Endothelial cell (in vitro differentiated cells): Measurements from ENCODE around the gene OSBPL10. TPM values are rescaled to one million over a fixed set of nuclear protein-coding genes. Genes with fewer than 3 reads are reported as not detected.

Experiments used
- DNase-seq: peaks from one replicate; pipeline ENCODE4 v3.0.0; 2021; ENCODE audit warnings: low spot score
- H3K27ac Mint-ChIP-seq: one replicate; pipeline ENCODE4 v1.8.0; 2021; ENCODE audit warnings: mixed read lengths, inconsistent platforms; ENCODE audit not compliant: unreplicated experiment
- H3K27me3 Mint-ChIP-seq: one replicate; pipeline ENCODE4 v1.8.0; 2021; ENCODE audit warnings: mild to moderate bottlenecking, moderate library complexity, mixed read lengths, inconsistent platforms; ENCODE audit not compliant: unreplicated experiment
- H3K36me3 Mint-ChIP-seq: one replicate; pipeline ENCODE4 v1.8.0; 2021; ENCODE audit warnings: mild to moderate bottlenecking, low read depth, mixed read lengths, inconsistent platforms; ENCODE audit not compliant: unreplicated experiment
- H3K4me1 Mint-ChIP-seq: one replicate; pipeline ENCODE4 v1.8.0; 2021; ENCODE audit warnings: mild to moderate bottlenecking, mixed read lengths, inconsistent platforms; ENCODE audit not compliant: unreplicated experiment
- H3K4me3 Mint-ChIP-seq: one replicate; pipeline ENCODE4 v1.8.0; 2021; ENCODE audit warnings: mild to moderate bottlenecking, mixed read lengths, inconsistent platforms; ENCODE audit not compliant: unreplicated experiment
- H3K9me3 Mint-ChIP-seq: one replicate; pipeline ENCODE4 v1.8.0; 2021; ENCODE audit warnings: mixed read lengths, inconsistent platforms; ENCODE audit not compliant: unreplicated experiment
- total RNA-seq: library from RNA; stranded (reverse); fragmentation: NEBNext Ultra II Directional; extraction: Animal tissue kit (Norgen Biotek cat#: 25700); gene quantifications from one replicate; pipeline ENCODE4 v1.2.1, GENCODE V29; 2021; ENCODE audit not compliant: unreplicated experiment
- TF ChIP-seq, protein P1 (sequence below): fragments of 200-600 bp; sonication (generic); IDR thresholded peaks from one replicate; pipeline ENCODE4 v1.5.0; 2021; ENCODE audit warnings: antibody characterized with exemption; ENCODE audit not compliant: unreplicated experiment

The OSBPL10 gene
- total RNA-seq, 1 donor from 2014 or later: 61.0 TPM

DNA sequence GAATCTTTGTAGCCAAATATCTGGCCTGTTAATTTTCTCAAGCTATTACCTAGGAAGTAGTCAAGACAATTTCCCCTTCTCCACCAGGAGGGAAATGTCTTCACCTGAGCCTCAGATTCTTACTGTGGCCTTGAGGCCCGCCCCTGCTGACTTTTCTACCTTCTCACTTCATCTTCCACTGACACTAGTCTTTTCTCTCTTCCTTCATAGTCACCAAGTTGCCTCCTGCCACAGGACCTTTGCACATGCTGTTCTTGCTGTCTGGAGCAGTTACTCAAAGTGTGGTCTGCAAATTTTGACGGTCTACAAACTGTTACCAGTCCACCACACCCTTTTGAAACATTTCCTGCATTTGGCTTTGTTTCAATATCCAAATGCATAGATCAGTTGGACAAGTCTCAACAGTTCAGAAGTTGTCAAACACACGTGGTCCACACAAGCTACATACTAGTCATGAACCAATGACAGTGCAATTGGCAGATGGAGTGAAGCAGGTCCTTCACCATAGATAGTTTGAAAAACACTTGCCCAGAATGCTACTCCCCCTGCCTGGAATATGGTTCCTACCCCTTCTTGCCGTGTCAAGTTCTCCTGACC is 100.5 kb downstream of the OSBPL10 start:
- Mint-ChIP-seq H3K36me3 (no peaks in the 10 kb centered on the region), H3K4me3 (no peak overlapping the region)
- DNase-seq: no peak

DNA sequence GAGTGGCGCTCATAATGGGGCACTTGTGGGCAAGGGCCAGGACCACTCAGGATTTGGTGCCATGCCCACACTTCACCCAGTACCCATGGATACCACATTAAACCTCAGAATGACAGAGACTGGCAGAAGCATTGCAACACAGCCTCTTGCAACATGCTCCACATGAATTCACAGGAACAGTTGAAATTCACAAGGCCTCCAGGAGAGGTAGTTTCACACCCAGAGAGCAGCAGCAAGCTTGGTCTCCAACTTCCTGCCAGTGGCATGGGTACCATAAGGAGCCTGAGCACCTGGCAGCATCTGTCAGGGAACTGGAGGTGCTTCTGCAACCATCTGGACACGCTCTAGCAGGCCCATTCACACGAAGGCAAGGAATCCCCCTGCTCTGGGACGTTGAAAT is 101.0 kb downstream of the OSBPL10 start:
- no peaks in the 10 kb centered on the region for H3K36me3 Mint-ChIP-seq
- DNase-seq: no peak
- TF ChIP-seq, protein P1, sequence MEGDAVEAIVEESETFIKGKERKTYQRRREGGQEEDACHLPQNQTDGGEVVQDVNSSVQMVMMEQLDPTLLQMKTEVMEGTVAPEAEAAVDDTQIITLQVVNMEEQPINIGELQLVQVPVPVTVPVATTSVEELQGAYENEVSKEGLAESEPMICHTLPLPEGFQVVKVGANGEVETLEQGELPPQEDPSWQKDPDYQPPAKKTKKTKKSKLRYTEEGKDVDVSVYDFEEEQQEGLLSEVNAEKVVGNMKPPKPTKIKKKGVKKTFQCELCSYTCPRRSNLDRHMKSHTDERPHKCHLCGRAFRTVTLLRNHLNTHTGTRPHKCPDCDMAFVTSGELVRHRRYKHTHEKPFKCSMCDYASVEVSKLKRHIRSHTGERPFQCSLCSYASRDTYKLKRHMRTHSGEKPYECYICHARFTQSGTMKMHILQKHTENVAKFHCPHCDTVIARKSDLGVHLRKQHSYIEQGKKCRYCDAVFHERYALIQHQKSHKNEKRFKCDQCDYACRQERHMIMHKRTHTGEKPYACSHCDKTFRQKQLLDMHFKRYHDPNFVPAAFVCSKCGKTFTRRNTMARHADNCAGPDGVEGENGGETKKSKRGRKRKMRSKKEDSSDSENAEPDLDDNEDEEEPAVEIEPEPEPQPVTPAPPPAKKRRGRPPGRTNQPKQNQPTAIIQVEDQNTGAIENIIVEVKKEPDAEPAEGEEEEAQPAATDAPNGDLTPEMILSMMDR: no peak
- peaks cover 2% of the 10 kb centered on the region for H3K27me3 Mint-ChIP-seq
- H3K27ac Mint-ChIP-seq: no peak overlapping the region
- H3K9me3 Mint-ChIP-seq: no peaks in the 10 kb centered on the region
- H3K4me1 Mint-ChIP-seq: no peaks in the 10 kb centered on the region
- no peak overlapping the region for H3K4me3 Mint-ChIP-seq

More for the DNA sequence above, 100.5 kb downstream of the OSBPL10 start:
- Mint-ChIP-seq H3K9me3 (no peaks in the 10 kb centered on the region), H3K4me1 (peaks cover 4% of the 10 kb centered on the region), H3K27me3 (peaks cover 3% of the 10 kb centered on the region), H3K27ac (no peak overlapping the region)
- TF ChIP-seq, protein P1: no peak

DNA sequence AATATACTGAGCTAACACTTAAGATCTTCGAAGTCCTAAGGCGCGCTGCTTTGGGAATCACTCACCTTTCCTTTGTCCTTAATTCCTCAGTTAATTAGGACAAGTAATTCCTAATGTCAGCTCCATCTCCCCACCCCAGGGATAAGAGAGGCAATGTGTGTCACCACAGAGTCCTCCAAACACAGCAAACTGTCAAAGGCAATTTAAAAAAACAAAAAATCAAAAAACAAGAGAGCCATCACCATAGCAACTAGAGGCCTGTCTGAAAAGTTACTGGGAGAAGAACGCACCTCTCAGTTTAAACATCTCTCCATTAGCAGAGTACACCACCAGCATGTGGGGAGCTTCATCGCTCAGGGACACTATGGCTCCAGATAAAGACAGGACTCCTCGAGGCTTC is 101.7 kb downstream of the OSBPL10 start:
- H3K36me3 Mint-ChIP-seq: no peaks in the 10 kb centered on the region
- DNase-seq: no peak
- no peaks in the 10 kb centered on the region for H3K9me3 Mint-ChIP-seq
- H3K27me3 Mint-ChIP-seq: peaks cover 2% of the 10 kb centered on the region
- no peaks in the 10 kb centered on the region for H3K4me1 Mint-ChIP-seq
- TF ChIP-seq, protein P1: no peak
- H3K4me3 Mint-ChIP-seq: no peak overlapping the region
- no peak overlapping the region for H3K27ac Mint-ChIP-seq

DNA sequence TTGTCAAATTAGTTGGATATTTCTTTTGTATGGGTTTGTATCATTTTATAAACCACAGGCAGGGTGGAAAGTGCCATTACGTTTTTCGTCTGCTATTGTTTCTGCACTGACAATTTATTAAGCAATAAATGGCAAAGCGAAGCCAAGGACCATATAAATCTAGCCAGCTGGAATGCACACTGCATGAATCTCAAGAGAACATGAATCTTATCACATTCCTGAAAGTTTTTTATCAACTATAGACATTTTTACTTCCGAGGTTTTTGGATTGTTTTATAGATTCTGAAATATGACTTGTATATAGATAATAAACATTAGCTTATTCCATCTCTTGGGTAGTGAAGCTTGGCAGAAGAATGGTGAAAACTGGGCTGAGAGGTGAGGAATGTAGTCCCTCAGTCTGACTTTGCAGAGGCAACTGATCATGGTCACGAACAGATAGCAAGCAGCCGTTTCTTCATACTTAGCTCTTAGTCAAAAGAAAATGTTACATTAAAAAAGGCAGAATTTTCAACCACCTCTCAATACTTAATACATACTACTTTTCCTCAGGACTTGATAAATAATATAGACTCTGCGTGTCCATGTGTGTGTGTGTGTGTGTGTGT is 102.7 kb downstream of the OSBPL10 start:
- DNase-seq: no peak

DNA sequence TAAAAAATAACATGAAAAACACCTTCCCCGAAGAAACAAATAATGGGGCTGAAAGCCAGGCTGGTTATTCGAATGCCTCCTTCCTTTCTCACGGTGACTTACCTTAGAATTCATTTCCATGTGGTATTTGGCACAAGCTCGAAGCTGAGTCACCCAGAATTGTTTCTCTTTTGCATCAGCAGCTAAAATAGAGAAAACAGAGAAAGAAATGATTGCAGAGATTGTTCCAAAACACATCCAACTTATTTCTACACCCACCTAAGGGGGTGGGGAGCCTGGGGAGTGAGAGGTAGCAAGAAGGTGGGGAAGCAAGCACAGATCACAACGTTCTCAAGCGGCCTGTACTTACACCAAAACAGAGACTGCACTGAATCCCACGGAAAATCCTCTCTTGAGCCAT is 104.7 kb downstream of the OSBPL10 start:
- H3K4me1 Mint-ChIP-seq: no peaks in the 10 kb centered on the region
- peaks cover 8% of the 10 kb centered on the region for H3K36me3 Mint-ChIP-seq
- TF ChIP-seq, protein P1: no peak
- no peak overlapping the region for H3K27ac Mint-ChIP-seq
- no peaks in the 10 kb centered on the region for H3K9me3 Mint-ChIP-seq
- DNase-seq: no peak
- H3K27me3 Mint-ChIP-seq: peaks cover 2% of the 10 kb centered on the region
- H3K4me3 Mint-ChIP-seq: no peak overlapping the region

More for the DNA sequence above, 102.7 kb downstream of the OSBPL10 start:
- H3K9me3 Mint-ChIP-seq: no peaks in the 10 kb centered on the region
- H3K4me3 Mint-ChIP-seq: no peak overlapping the region
- H3K27me3 Mint-ChIP-seq: peaks cover 2% of the 10 kb centered on the region
- H3K36me3 Mint-ChIP-seq: no peaks in the 10 kb centered on the region
- TF ChIP-seq, protein P1: no peak
- H3K4me1 Mint-ChIP-seq: no peaks in the 10 kb centered on the region
- H3K27ac Mint-ChIP-seq: no peak overlapping the region
